ENCODE data around the gene ZFAND5. TPM values are rescaled to one million over a fixed set of nuclear protein-coding genes. Genes with fewer than 3 reads are reported as not detected.

ZFAND5 gene
- total RNA-seq, 1 donor from 2014 or later, result 277 TPM

DNA sequence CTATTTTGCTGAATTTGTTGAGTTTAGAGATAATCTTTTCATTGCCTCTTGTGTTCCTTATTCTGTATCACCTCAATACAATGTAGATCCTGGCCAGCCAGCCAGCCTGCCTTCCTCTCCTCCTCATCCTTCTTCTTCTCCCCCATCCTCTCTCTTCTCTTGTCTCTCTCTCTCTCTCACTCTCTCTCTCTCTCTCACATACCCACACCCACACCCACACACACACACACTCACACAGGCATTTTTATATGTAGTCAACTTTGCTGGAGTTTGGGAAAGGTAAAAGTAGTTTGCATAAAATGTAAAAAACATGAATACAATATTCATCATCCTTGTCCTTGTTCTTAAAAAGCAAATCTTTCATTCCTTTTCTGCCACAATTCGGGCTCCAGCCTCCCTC lies 60.5 kb downstream of the ZFAND5 start:
- no peak for DNase-seq (ENCODE audit: extremely low spot score in 2 of 2)
- H3K4me3 ChIP-seq, result peak overlapping the region; percentile 36 to 45

More for the DNA sequence above, 60.5 kb downstream of the ZFAND5 start:
- peaks cover 28% of the 10 kb centered on the region for H3K4me1 ChIP-seq
- peak overlapping the region; percentile 79 for H3K27ac ChIP-seq
- intact Hi-C loops (cut with DNase I), result loop anchor here (5.0 kb wide), 1 partner anchor 43 kb away; no protein-coding TSS in a partner anchor
- H3K27me3 ChIP-seq, result no peaks in the 10 kb centered on the region
- no peaks in the 10 kb centered on the region for H3K9me3 ChIP-seq
- TF ChIP-seq, protein P1, sequence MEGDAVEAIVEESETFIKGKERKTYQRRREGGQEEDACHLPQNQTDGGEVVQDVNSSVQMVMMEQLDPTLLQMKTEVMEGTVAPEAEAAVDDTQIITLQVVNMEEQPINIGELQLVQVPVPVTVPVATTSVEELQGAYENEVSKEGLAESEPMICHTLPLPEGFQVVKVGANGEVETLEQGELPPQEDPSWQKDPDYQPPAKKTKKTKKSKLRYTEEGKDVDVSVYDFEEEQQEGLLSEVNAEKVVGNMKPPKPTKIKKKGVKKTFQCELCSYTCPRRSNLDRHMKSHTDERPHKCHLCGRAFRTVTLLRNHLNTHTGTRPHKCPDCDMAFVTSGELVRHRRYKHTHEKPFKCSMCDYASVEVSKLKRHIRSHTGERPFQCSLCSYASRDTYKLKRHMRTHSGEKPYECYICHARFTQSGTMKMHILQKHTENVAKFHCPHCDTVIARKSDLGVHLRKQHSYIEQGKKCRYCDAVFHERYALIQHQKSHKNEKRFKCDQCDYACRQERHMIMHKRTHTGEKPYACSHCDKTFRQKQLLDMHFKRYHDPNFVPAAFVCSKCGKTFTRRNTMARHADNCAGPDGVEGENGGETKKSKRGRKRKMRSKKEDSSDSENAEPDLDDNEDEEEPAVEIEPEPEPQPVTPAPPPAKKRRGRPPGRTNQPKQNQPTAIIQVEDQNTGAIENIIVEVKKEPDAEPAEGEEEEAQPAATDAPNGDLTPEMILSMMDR (IDR thresholded peaks at IDR 0.05), result no peak
- TF ChIP-seq POLR2A (IDR thresholded peaks at IDR 0.05) (no peak), POLR2AphosphoS5 (IDR thresholded peaks at IDR 0.05; ENCODE audit: insufficient read depth in 1 of 2, low read depth in 1 of 2) (no peak)
- H3K36me3 ChIP-seq, result no peaks in the 10 kb centered on the region

Other genes starting within 250 kb of the ZFAND5 start
- not detected for gene GDA, start 215.8 kb downstream of the ZFAND5 start, total RNA-seq
- gene TMC1, start 156.4 kb upstream of the ZFAND5 start, total RNA-seq, result not detected

Data from vagina (tissue), 2 donors.